ENCODE data around the gene AKAP8L.
"Not testable (repeated sequence)": the region's sequence is repeated elsewhere in the genome, so short reads cannot be mapped to it uniquely, and the experiment has no call there.

AKAP8L gene

DNA sequence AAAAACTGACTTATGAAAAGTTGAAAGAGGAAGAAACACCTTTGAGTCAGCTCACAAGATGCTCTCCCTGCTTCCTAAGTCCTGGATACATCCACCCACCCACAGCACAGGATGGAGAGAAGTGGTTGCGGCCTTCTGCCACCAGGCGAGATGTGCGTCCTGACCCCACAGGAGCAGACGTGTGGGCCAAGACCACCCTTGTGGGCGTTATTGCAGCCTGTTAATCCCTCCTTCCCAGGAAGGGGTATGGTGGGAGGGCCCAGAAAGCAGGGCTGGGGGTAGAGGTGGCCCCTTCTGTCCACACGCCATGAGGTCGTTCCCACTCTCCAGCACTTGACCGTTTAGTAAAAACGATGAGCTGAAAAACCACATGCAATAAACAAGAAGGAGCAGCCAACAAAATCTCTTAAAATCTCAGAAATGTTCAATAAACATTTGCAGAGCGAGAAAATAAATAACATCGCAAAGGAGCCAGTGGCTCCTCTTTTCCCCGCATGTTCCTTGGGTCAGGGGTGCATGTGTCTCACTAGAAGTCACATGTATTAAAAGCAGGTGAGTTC lies 2.4 kb upstream of the AKAP8L start:
- DNase-seq (ENCODE audit: low read depth in 2 of 2, low spot score in 1 of 2), result no peak

- DNase-seq (ENCODE audit: low read depth in 2 of 2, low spot score in 1 of 2), result no peak
These were observed 731 bp upstream of the AKAP8L start for GRCh38 chr19:15419413-15420025.

- no peak for DNase-seq (ENCODE audit: low read depth in 2 of 2, low spot score in 1 of 2)
These were observed 583 bp downstream of the AKAP8L start for GRCh38 chr19:15418231-15418578.

GRCh38 chr19:15417699-15418098 lies 1.1 kb downstream of the AKAP8L start:
- no peak for DNase-seq (ENCODE audit: low read depth in 2 of 2, low spot score in 1 of 2)

GRCh38 chr19:15412832-15413231 lies 6.0 kb downstream of the AKAP8L start:
- no peak for DNase-seq (ENCODE audit: low read depth in 2 of 2, low spot score in 1 of 2)

DNA sequence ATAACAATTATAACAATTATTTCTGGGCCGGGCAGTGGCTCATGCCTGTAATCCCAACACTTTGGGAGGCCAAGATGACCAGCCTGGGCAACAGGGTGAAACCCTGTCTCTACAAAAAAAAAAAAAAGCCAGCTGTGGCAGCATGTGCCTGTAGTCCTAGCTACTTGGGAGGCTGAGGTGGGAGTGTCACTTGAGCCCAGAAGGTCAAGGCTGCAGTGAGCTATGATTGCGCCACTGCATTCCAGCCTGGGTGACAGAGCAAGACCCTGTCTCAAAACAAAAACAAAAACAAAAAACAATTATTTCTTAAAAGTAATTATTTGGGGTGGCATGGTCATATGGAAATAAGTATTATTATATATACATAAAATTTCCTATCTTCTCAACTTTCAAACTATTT lies 7.4 kb downstream of the AKAP8L start:
- DNase-seq (ENCODE audit: low read depth in 2 of 2, low spot score in 1 of 2), result not testable (repeated sequence)

GRCh38 chr19:15404780-15405211 lies 14.0 kb downstream of the AKAP8L start:
- no peak for DNase-seq (ENCODE audit: low read depth in 2 of 2, low spot score in 1 of 2)

DNA sequence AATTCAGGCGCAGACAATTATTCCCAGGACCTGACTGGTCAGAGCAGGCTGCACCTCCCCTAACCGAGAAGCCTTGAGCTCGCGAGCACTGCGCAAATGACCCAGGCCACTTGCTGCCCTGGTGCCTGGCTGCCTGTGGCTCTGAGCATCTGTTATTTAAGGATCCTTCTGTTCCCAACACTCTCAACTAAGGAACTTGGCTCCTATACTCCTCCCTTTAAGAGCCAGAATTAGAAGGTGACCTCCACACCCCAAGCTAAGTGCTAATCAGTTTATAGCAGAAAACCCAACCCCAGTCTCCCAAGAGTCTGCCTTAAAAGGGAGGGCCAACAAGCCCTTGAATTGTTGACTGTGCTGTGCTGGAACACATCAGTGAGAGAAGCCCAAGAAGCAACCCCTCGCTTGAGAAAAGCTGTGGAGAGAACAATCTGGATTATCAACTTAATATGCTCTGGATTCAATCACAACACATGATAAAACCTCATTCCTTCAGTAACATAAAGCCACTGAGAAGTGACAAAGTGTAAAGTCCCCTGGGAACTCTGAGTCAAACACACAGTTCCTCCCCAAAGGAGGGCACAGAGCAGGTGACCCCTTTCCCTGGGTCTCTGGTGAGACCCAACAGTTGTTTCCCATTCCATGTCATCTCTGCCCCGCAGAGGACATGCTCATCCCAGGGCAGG lies 14.6 kb downstream of the AKAP8L start:
- no peak for DNase-seq (ENCODE audit: low read depth in 2 of 2, low spot score in 1 of 2)

DNA sequence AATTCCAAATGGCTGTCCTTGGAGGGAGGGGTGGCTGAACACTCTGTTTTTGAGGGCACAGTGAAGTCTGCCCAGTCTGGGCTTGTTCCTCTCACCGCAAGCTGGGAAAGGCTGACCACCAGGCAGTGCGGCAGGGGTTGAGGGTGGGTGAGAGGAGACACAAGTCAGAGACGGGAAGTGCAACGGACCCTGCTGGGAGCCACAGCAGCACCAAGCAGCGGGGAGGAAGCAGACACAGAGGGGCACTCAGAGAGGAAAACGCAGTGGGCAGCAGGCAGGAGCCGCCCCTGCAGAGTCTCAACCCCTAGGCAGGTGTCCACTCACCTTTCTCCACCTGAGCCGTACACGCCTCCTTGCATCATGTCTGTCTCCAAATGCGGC lies 15.6 kb downstream of the AKAP8L start:
- no peak for DNase-seq (ENCODE audit: low read depth in 2 of 2, low spot score in 1 of 2)

GRCh38 chr19:15402411-15403150 lies 16.2 kb downstream of the AKAP8L start:
- no peak for DNase-seq (ENCODE audit: low read depth in 2 of 2, low spot score in 1 of 2)

GRCh38 chr19:15401397-15401710 lies 17.4 kb downstream of the AKAP8L start:
- no peak for DNase-seq (ENCODE audit: low read depth in 2 of 2, low spot score in 1 of 2)

GRCh38 chr19:15400521-15401396 lies 18.0 kb downstream of the AKAP8L start:
- no peak for DNase-seq (ENCODE audit: low read depth in 2 of 2, low spot score in 1 of 2)

DNA sequence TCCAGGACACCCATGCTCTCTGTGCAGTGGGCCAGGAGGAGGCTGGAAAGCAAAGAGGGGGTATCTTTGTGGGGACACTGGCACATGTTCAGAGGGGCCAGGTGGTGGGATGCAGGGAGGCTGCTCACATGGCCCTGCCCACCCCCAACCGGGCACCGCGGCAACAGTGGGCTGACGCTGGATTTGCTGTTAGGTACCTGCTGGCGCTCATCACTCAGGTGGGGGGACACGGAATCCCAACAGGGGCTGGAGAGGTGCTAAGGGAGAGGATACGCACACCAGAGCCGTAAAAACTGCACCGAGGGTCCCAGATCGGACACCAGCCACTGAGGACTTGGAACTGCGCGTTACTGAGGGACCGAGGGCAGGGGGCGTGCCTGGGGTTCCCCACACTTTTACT lies 19.2 kb downstream of the AKAP8L start:
- no peak for DNase-seq (ENCODE audit: low read depth in 2 of 2, low spot score in 1 of 2)

GRCh38 chr19:15399234-15399515 lies 19.6 kb downstream of the AKAP8L start:
- no peak for DNase-seq (ENCODE audit: low read depth in 2 of 2, low spot score in 1 of 2)

GRCh38 chr19:15398501-15399233 lies 20.1 kb downstream of the AKAP8L start:
- no peak for DNase-seq (ENCODE audit: low read depth in 2 of 2, low spot score in 1 of 2)

DNA sequence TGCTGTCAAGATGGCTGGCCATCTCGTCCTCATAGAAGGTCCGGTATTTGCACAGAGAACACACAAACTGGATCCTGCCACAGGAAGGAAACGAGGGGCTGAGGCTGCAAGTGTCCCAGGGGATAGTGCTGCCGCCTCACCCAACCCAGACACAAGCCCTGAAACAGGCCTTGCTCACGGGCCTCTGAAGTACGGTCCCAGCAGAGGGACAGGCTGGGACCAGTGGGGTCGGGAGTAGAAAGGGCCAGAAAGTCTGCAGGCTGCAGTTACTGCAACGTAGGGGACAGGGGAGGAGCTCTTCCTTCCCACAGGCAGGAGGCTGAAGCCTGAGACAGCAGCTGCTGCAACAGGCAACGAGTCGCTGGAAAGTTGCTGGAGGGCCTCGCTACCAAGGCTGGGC lies 21.0 kb downstream of the AKAP8L start:
- DNase-seq (ENCODE audit: low read depth in 2 of 2, low spot score in 1 of 2), result no peak

- DNase-seq (ENCODE audit: low read depth in 2 of 2, low spot score in 1 of 2), result no peak
These were observed 21.6 kb downstream of the AKAP8L start for GRCh38 chr19:15397236-15397635.

DNA sequence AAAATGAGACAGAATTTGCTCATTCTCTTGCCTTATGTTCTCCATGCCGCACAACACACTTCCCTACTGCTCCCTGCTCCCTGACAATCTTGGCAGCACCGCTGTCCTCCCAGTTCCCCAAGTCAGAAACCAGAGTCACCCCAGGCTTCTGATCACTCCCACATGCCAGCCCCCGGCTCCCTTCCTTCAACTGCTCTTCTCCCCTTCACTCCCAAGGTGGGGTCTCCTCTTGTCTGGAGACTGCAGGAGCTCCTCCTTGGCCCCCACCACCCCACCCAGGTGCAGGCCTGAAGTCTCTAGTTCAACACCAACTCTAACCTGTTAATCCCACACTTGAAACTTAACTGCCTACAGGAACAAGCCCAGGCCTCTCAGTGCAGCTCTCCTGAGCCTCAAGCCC lies 22.4 kb downstream of the AKAP8L start:
- no peak for DNase-seq (ENCODE audit: low read depth in 2 of 2, low spot score in 1 of 2)

- not testable (repeated sequence) for DNase-seq (ENCODE audit: low read depth in 2 of 2, low spot score in 1 of 2)
These were observed 23.5 kb downstream of the AKAP8L start for GRCh38 chr19:15395251-15395650.

GRCh38 chr19:15394426-15394825 lies 24.4 kb downstream of the AKAP8L start:
- DNase-seq (ENCODE audit: low read depth in 2 of 2, low spot score in 1 of 2), result no peak

DNA sequence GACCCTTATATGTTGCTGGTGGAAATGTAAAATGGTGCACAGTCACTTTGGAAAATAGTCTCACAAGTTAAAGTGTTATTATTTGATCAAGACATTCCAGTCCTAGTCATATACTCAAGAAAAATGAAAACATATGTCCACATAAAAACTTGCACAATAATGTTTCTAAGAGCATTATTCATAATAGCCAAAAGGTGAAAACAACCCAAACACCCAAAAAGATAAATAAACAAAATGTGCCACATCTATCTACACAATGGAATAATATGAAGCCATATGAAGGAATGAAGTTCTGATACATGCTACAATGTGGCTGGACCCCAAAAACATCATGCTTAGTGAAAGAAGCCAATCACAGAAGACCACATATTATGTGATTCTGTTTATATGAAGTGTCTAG lies 24.8 kb downstream of the AKAP8L start:
- DNase-seq (ENCODE audit: low read depth in 2 of 2, low spot score in 1 of 2), result no peak
